H9 (cell line): ENCODE data around the gene PMAIP1. TPM values are rescaled to one million over a fixed set of nuclear protein-coding genes. Genes with fewer than 3 reads are reported as not detected.
A peak's percentile ranks its signal among the peaks of the same experiment; 100 is the strongest.

ENCODE experiments used
- DNase-seq: peaks from one replicate; pipeline ENCODE4 v3.0.0-alpha.2; 2017
- H2AFZ ChIP-seq: one replicate; pipeline ENCODE4 v1.6.1; 2013; ENCODE audit warnings: mild to moderate bottlenecking, low read length, control low read depth, moderate library complexity
- H2AK5ac ChIP-seq: 2 replicates; pipeline ENCODE4 v1.6.1; 2013; ENCODE audit warnings: low read length, control low read depth, mixed read lengths; ENCODE audit not compliant: insufficient read length
- H2BK120ac ChIP-seq: one replicate; pipeline ENCODE4 v1.6.1; 2013; ENCODE audit warnings: low read depth, mild to moderate bottlenecking, low read length, control low read depth, inconsistent platforms; ENCODE audit not compliant: poor library complexity, severe bottlenecking
- H2BK12ac ChIP-seq: 2 replicates; pipeline ENCODE4 v1.6.1; 2013; ENCODE audit warnings: low read length, control low read depth, mixed read lengths, low read depth; ENCODE audit not compliant: insufficient read length
- H2BK15ac ChIP-seq: 2 replicates; pipeline ENCODE4 v1.6.1; 2013; ENCODE audit warnings: low read depth, low read length, control low read depth
- H2BK20ac ChIP-seq: one replicate; pipeline ENCODE4 v1.6.1; 2013; ENCODE audit warnings: low read depth, mild to moderate bottlenecking, low read length, control low read depth, inconsistent platforms; ENCODE audit not compliant: poor library complexity, severe bottlenecking
- H2BK5ac ChIP-seq: 2 replicates; pipeline ENCODE4 v1.6.1; 2013; ENCODE audit warnings: low read length, control low read depth, mixed read lengths; ENCODE audit not compliant: insufficient read length
- H3K14ac ChIP-seq: 2 replicates; pipeline ENCODE4 v1.6.1; 2013; ENCODE audit warnings: low read length, control low read depth; ENCODE audit not compliant: insufficient read depth
- H3K18ac ChIP-seq: 2 replicates; pipeline ENCODE4 v1.6.1; 2013; ENCODE audit warnings: low read depth, mild to moderate bottlenecking, mixed read lengths, low read length, control low read depth; ENCODE audit not compliant: insufficient read length
- H3K23ac ChIP-seq: 2 replicates; pipeline ENCODE4 v1.6.1; 2013; ENCODE audit warnings: low read length, control low read depth, mixed read lengths, low read depth; ENCODE audit not compliant: insufficient read length
- H3K23me2 ChIP-seq: 2 replicates; pipeline ENCODE4 v1.6.1; 2013; ENCODE audit warnings: low read depth, mild to moderate bottlenecking, mixed read lengths, low read length, control low read depth; ENCODE audit not compliant: insufficient read length, poor library complexity, severe bottlenecking
- H3K27ac ChIP-seq: 2 replicates; pipeline ENCODE4 v1.5.1; 2013; ENCODE audit warnings: low read length, control low read depth, mixed read lengths, low read depth; ENCODE audit not compliant: insufficient read length
- H3K27me3 ChIP-seq: 2 replicates; pipeline ENCODE4 v1.6.1; 2013; ENCODE audit warnings: low read length, control low read depth, inconsistent platforms; ENCODE audit not compliant: insufficient read depth
- H3K4ac ChIP-seq: 2 replicates; pipeline ENCODE4 v1.6.1; 2013; ENCODE audit warnings: low read depth, mild to moderate bottlenecking, control low read depth, inconsistent platforms, low read length, moderate library complexity
- H3K4me1 ChIP-seq: 2 replicates; pipeline ENCODE4 v1.6.1; 2013; ENCODE audit warnings: low read length, control low read depth, inconsistent platforms; ENCODE audit not compliant: insufficient read depth
- H3K4me2 ChIP-seq: 2 replicates; pipeline ENCODE4 v1.6.1; 2013; ENCODE audit warnings: low read length, control low read depth, mixed read lengths; ENCODE audit not compliant: insufficient read length, insufficient read depth
- H3K56ac ChIP-seq: 2 replicates; pipeline ENCODE4 v1.6.1; 2013; ENCODE audit warnings: low read depth, mild to moderate bottlenecking, mixed read lengths, low read length, control low read depth; ENCODE audit not compliant: insufficient read length
- H3K79me1 ChIP-seq: 2 replicates; pipeline ENCODE4 v1.6.1; 2013; ENCODE audit warnings: low read depth, mild to moderate bottlenecking, moderate library complexity, low read length, control low read depth, inconsistent platforms; ENCODE audit not compliant: insufficient read depth, poor library complexity, severe bottlenecking
- H3K79me2 ChIP-seq: 2 replicates; pipeline ENCODE4 v1.6.1; 2013; ENCODE audit warnings: low read length, control low read depth, inconsistent platforms; ENCODE audit not compliant: insufficient read depth
- H3K9ac ChIP-seq: 2 replicates; pipeline ENCODE4 v1.6.1; 2013; ENCODE audit warnings: low read length, control low read depth, mixed read lengths; ENCODE audit not compliant: insufficient read length; ENCODE audit errors: extremely low read depth
- H3K9me3 ChIP-seq: one replicate; pipeline ENCODE4 v1.6.1; 2013; ENCODE audit warnings: low read depth, low read length, inconsistent platforms; ENCODE audit not compliant: control insufficient read depth
- H3T11ph ChIP-seq: one replicate; pipeline ENCODE4 v1.6.1; 2013; ENCODE audit warnings: mild to moderate bottlenecking, low read length, control low read depth, inconsistent platforms
- H4K20me1 ChIP-seq: one replicate; pipeline ENCODE4 v1.6.1; 2013; ENCODE audit not compliant: control insufficient read depth, insufficient read length, insufficient read depth
- H4K5ac ChIP-seq: 2 replicates; pipeline ENCODE4 v1.6.1; 2013; ENCODE audit warnings: low read depth, mild to moderate bottlenecking, mixed read lengths, low read length, control low read depth; ENCODE audit not compliant: insufficient read length
- H4K8ac ChIP-seq: replicated peaks from 2 replicates; pipeline ENCODE4 v1.6.1; 2013; ENCODE audit warnings: low read length, control low read depth, mixed read lengths, low read depth; ENCODE audit not compliant: insufficient read length
- H4K91ac ChIP-seq: 2 replicates; pipeline ENCODE4 v1.6.1; 2013; ENCODE audit warnings: low read depth, mild to moderate bottlenecking, moderate library complexity, mixed read lengths, low read length, control low read depth; ENCODE audit not compliant: insufficient read length
- H3K27ac Mint-ChIP-seq, 3 experiments: 2 replicates in 2 of 3; 3 replicates in 1 of 3; pipeline ENCODE4 v1.8.0; 2020 to 2021; ENCODE audit warnings: mixed read lengths in 3 of 3, mild to moderate bottlenecking in 1 of 3, moderate library complexity in 1 of 3
- H3K27me3 Mint-ChIP-seq: 2 replicates; pipeline ENCODE4 v1.8.0; 2021; ENCODE audit warnings: low read depth, mild to moderate bottlenecking, moderate library complexity, mixed read lengths
- H3K36me3 Mint-ChIP-seq, 3 experiments: 2 replicates in 2 of 3; 3 replicates in 1 of 3; pipeline ENCODE4 v1.8.0; 2020 to 2021; ENCODE audit warnings: low read depth in 3 of 3, mixed read lengths in 3 of 3; ENCODE audit not compliant: insufficient read depth in 1 of 3
- H3K4me1 Mint-ChIP-seq, 2 experiments: 2 replicates each; pipeline ENCODE4 v1.8.0; 2020; ENCODE audit warnings: mixed read lengths in 2 of 2
- H3K4me3 Mint-ChIP-seq, 2 experiments: 2 replicates in 1 of 2; 3 replicates in 1 of 2; pipeline ENCODE4 v1.8.0; 2020 to 2021; ENCODE audit warnings: mild to moderate bottlenecking in 2 of 2, mixed read lengths in 2 of 2, moderate library complexity in 1 of 2
- H3K9me3 Mint-ChIP-seq, 2 experiments: 2 replicates in 1 of 2; 3 replicates in 1 of 2; pipeline ENCODE4 v1.8.0; 2020; ENCODE audit warnings: mild to moderate bottlenecking in 2 of 2, mixed read lengths in 2 of 2, moderate library complexity in 1 of 2
- WGBS: extraction: QIAGEN DNeasy Blood & Tissue Kit; methylation state at CpG from one replicate; pipeline ENCODE4 v1.1.7; 2013; ENCODE audit warnings: missing lambda C conversion rate, low lambda C conversion rate, mixed read lengths; ENCODE audit not compliant: insufficient read length; ENCODE audit errors: extremely low coverage; 5-methylcytosine and 5-hydroxymethylcytosine counted together
- total RNA-seq: library from RNA; stranded (reverse); gene quantifications from 2 replicates; pipeline ENCODE4 v1.2.1, GENCODE V29; 2021
- TF ChIP-seq, protein P1 (sequence below): fragments of 200-600 bp; sonication (generic); conservative IDR thresholded peaks from 3 replicates; pipeline ENCODE4 v1.8.0; 2021; ENCODE audit warnings: antibody characterized with exemption, mild to moderate bottlenecking

The PMAIP1 gene
- total RNA-seq, 1 experiment from 2014 or later: 152 TPM

- H3K14ac ChIP-seq: no peak overlapping the region; the same call in 1 of the 2 replicates
- peak overlapping the region in 2 of 3 experiments; percentile 98 to 100; a peak in 4 of 7 replicates for H3K27ac Mint-ChIP-seq
- TF ChIP-seq, protein P1, sequence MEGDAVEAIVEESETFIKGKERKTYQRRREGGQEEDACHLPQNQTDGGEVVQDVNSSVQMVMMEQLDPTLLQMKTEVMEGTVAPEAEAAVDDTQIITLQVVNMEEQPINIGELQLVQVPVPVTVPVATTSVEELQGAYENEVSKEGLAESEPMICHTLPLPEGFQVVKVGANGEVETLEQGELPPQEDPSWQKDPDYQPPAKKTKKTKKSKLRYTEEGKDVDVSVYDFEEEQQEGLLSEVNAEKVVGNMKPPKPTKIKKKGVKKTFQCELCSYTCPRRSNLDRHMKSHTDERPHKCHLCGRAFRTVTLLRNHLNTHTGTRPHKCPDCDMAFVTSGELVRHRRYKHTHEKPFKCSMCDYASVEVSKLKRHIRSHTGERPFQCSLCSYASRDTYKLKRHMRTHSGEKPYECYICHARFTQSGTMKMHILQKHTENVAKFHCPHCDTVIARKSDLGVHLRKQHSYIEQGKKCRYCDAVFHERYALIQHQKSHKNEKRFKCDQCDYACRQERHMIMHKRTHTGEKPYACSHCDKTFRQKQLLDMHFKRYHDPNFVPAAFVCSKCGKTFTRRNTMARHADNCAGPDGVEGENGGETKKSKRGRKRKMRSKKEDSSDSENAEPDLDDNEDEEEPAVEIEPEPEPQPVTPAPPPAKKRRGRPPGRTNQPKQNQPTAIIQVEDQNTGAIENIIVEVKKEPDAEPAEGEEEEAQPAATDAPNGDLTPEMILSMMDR: no peak
- peaks cover 44 to 45% of the 10 kb centered on the region in 2 experiments for H3K4me1 Mint-ChIP-seq
- no peaks in the 10 kb centered on the region for H3K27me3 ChIP-seq
- H4K20me1 ChIP-seq: no peaks in the 10 kb centered on the region
- H2BK20ac ChIP-seq: no peak overlapping the region
- WGBS: no CpG with 5 or more reads among the region's 4 CpGs
- no peak overlapping the region for H2BK12ac ChIP-seq
- H3K27me3 Mint-ChIP-seq: no peaks in the 10 kb centered on the region
- peak overlapping the region; percentile 78 for H3K4me2 ChIP-seq
- H2BK15ac ChIP-seq: no peak overlapping the region
- H3K4me3 Mint-ChIP-seq: peak overlapping the region; percentile 73 to 87
- H2AFZ ChIP-seq: no peak overlapping the region
- H3K9ac ChIP-seq: peak overlapping the region; percentile 87
- H4K5ac ChIP-seq: peak overlapping the region; percentile 20
- no peaks in the 10 kb centered on the region for H3K79me1 ChIP-seq
- DNase-seq: no peak
- no peak overlapping the region for H2BK5ac ChIP-seq
- H2AK5ac ChIP-seq: no peak overlapping the region
- H3K9me3 Mint-ChIP-seq: no peaks in the 10 kb centered on the region; a peak in 1 of 5 replicates
- H2BK120ac ChIP-seq: no peak overlapping the region
- no peak overlapping the region for H4K91ac ChIP-seq
- H3K23ac ChIP-seq: no peak overlapping the region
- peaks cover 19 to 29% (median 26%) of the 10 kb centered on the region in 3 experiments for H3K36me3 Mint-ChIP-seq
- no peak overlapping the region for H4K8ac ChIP-seq
- no peaks in the 10 kb centered on the region for H3K9me3 ChIP-seq
- H3K56ac ChIP-seq: no peak overlapping the region
- peaks cover 18% of the 10 kb centered on the region; the same call in 1 of the 2 replicates for H3K79me2 ChIP-seq
- H3K18ac ChIP-seq: no peak overlapping the region
- no peak overlapping the region for H3T11ph ChIP-seq
- H3K27ac ChIP-seq: peak overlapping the region; percentile 30
- peaks cover 17% of the 10 kb centered on the region for H3K23me2 ChIP-seq
- peaks cover 3% of the 10 kb centered on the region for H3K4me1 ChIP-seq
- H3K4ac ChIP-seq: no peak overlapping the region; the same call in 1 of the 2 replicates
Observed at GRCh38 chr18:59898093-59898492, 1.7 kb upstream of the PMAIP1 start.
